Ureter (tissue), 1 donor: Measurements from ENCODE around the gene JAKMIP3. TPM values are rescaled to one million over a fixed set of nuclear protein-coding genes. Genes with fewer than 3 reads are reported as not detected.
A peak's percentile ranks its signal among the peaks of the same experiment; 100 is the strongest.

ENCODE experiments used
- DNase-seq: peaks from one replicate; pipeline ENCODE4 v3.0.0-alpha.2; 2020; ENCODE audit warnings: low spot score
- total RNA-seq: library from RNA; stranded (reverse); gene quantifications from one replicate; pipeline ENCODE4 v1.2.4, GENCODE V29; 2023
- donor health status: DM: yes; HTN: yes; CAD: no.

The JAKMIP3 gene
- total RNA-seq, 1 donor from 2014 or later: 1.1 TPM

DNA sequence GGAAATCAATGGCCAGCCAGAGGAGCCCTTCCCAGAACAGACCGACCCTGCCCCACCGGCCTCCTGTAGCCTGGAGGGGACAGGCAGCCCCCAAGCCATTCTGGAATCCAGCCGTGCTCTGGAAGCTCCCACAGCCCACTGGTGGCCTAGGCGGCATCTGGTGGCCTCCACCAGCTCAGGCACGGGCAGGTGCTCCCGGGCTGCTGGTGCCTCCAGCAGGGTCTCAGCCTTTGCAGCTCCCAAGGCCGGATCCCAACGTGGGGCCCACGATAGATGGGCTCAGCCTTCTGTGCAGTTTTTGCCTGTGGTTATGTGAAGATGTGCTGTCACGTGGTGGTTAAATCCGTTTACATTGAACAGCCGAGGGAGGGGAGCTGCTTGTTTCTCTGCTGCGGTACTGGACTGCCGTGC lies 44.4 kb downstream of the JAKMIP3 start:
- DNase-seq: peak; percentile 6

DNA sequence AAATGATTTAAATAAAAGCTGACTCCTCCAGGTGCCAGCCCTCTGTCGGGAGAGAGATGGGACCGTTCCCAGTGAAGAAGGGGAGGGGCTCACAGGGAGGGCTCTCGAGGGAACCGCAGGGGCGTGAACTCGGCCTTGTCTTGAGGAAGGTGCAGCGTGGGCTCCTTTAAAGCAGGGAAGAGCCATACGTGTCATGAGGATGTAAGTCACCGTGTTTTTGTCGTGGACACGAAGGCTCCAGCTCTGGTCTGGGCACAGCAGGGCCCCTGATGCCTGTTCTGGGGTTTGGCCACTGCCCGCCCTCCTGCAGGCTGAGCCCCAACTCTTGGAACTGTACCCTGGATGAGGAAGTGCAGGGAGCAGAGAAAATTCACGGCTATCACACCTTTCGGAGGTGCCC lies 45.0 kb downstream of the JAKMIP3 start:
- peak; percentile 38 for DNase-seq

- DNase-seq: peak; percentile 35
These were observed 45.5 kb downstream of the JAKMIP3 start for GRCh38 chr10:132111121-132111731.

DNA sequence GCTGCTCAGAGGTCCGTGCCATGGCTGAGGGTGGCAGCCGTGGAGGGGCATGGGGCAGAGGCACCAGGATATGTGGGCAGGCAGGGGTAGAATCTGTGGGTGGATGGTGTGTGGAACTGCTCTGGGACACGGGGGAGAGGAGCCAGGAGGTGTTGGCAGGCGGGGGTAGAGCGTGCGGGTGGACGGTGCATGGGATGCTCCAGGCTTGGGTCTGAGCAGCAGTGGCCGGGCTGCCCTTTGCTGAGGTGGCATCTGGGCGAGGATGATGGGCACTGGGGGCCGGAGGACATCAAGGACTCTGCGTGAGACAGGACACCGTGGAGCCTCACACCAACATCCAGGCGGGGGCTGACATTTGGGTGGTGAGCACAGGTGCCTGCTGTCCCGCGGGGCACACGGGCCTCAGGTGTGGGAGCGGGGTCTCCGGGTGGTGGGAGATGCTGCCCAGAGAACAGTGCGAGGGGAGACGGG lies 46.2 kb downstream of the JAKMIP3 start:
- peak; percentile 37 for DNase-seq

DNA sequence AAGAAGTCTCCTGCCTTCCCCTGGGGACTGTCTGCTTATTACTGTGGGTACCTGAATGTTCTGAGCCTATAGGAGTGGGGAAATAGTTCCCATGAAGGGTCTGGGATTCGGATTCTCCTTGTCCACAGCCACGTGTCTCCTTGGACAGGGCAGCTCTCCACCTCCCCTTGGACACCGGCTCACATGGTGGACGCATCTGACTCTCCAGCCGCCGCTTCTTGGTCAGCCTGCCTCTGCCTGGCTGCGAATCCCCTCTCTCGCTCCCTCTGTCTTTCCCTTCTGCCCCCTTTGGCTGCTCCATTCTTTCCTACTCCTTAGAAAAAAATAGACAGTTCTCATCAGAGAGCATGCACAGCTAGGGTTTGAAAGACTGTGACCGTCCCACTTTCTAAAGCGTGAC lies 46.9 kb downstream of the JAKMIP3 start:
- peak; percentile 29 for DNase-seq

- peak; percentile 18 for DNase-seq
These were observed 47.5 kb downstream of the JAKMIP3 start for GRCh38 chr10:132113206-132113605.

DNA sequence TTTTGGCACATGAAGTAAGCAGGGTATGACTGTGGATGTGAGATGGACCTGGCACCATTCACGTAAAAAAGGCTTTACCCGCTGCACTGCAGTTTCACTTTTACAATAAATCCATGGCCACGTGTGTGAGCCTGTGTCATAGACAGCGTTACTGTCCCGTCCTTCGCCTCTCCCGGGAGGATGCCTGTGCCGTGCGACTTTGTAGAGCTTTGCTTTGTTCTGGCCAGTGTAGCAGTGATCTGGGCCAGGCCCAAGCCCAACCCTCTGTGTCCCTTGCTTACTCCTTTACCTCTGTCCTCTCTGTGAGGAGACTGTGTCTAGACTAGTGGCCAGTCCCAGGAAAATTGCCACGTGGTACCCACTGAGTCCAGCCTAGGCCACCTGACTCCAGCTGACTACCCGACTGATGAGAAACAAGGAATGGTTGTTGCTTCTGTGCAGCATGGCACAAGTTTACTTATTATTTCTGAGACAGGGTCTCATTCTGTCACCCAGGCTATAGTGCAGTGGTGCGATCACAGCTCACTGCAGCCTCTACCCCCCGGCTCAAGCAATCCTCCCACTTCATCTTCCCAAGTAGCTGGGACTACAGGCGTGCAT lies 48.1 kb downstream of the JAKMIP3 start:
- DNase-seq: no peak

GRCh38 chr10:132114953-132115520 lies 49.3 kb downstream of the JAKMIP3 start:
- no peak for DNase-seq

Other genes with a start within 250 kb of the JAKMIP3 start
- 47.0 TPM for gene PPP2R2D, start 164.9 kb upstream of the JAKMIP3 start, total RNA-seq
- 21.5 TPM for gene BNIP3, start 84.0 kb upstream of the JAKMIP3 start, total RNA-seq
- gene DPYSL4, start 121.0 kb downstream of the JAKMIP3 start, total RNA-seq: 2.1 TPM
- 10.8 TPM for gene STK32C, start 242.0 kb downstream of the JAKMIP3 start, total RNA-seq